Activated naive CD8-positive, alpha-beta T cell treated with anti-CD3 and anti-CD28 coated beads, Interleukin-2, amount 50 U/mL, for 24 hours (primary cell): ENCODE data around the gene SPACA7.
A peak's percentile ranks its signal among the peaks of the same experiment; 100 is the strongest.
"Not testable (repeated sequence)": the region's sequence is repeated elsewhere in the genome, so short reads cannot be mapped to it uniquely, and the experiment has no call there.

Experiments used
- ATAC-seq: fragments of 150-1000 bp; cut with Tn5 transposase; one replicate; pipeline ENCODE4 v1.10.0; 2021
- DNase-seq: peaks from one replicate; pipeline ENCODE4 v3.0.0; 2021
- H3K27ac Mint-ChIP-seq: one replicate; pipeline ENCODE4 v1.8.0; 2021; ENCODE audit warnings: mild to moderate bottlenecking, mixed read lengths
- H3K27me3 Mint-ChIP-seq: one replicate; pipeline ENCODE4 v1.8.0; 2021; ENCODE audit warnings: mixed read lengths
- H3K36me3 Mint-ChIP-seq: one replicate; pipeline ENCODE4 v1.8.0; 2021; ENCODE audit warnings: low read depth, mixed read lengths
- H3K4me1 Mint-ChIP-seq: one replicate; pipeline ENCODE4 v1.8.0; 2021; ENCODE audit warnings: mixed read lengths
- H3K4me3 Mint-ChIP-seq: one replicate; pipeline ENCODE4 v1.8.0; 2021; ENCODE audit warnings: mild to moderate bottlenecking, moderate library complexity, mixed read lengths
- H3K9me3 Mint-ChIP-seq: one replicate; pipeline ENCODE4 v1.8.0; 2021; ENCODE audit warnings: mixed read lengths

Gene SPACA7

GRCh38 chr13:112431734-112432133, 55.6 kb downstream of the SPACA7 start:
- no peaks in the 10 kb centered on the region for H3K36me3 Mint-ChIP-seq
- ATAC-seq: no peak
- H3K27ac Mint-ChIP-seq: no peak overlapping the region

DNA sequence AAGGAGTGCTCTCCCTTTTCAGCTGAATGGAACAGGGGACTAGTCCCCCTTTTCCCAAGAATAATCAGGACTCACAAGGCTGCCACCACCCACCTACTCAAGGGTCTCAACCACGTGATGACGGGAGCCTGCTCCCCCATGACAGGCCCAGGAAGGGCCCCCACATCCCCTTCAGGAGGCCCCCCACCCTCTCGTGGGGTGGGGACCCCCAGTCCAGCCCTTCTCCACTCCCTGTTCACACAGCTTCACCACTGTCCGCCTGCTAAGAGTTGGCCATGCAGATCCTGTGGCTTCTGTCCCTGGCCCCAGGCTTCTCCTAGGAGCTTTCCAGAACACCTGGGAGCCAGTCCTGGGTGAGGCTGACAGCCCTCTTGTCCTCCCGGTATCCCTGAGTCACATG, 56.6 kb downstream of the SPACA7 start:
- not testable (repeated sequence) for H3K27me3 Mint-ChIP-seq, H3K4me3 Mint-ChIP-seq, DNase-seq, H3K27ac Mint-ChIP-seq, H3K36me3 Mint-ChIP-seq, ATAC-seq, H3K4me1 Mint-ChIP-seq
- H3K9me3 Mint-ChIP-seq: peaks cover 14% of the 10 kb centered on the region

More at GRCh38 chr13:112431734-112432133, 55.6 kb downstream of the SPACA7 start:
- Mint-ChIP-seq H3K4me3 (no peak overlapping the region), H3K4me1 (no peaks in the 10 kb centered on the region), H3K27me3 (no peaks in the 10 kb centered on the region), H3K9me3 (peaks cover 14% of the 10 kb centered on the region)
- DNase-seq: no peak

DNA sequence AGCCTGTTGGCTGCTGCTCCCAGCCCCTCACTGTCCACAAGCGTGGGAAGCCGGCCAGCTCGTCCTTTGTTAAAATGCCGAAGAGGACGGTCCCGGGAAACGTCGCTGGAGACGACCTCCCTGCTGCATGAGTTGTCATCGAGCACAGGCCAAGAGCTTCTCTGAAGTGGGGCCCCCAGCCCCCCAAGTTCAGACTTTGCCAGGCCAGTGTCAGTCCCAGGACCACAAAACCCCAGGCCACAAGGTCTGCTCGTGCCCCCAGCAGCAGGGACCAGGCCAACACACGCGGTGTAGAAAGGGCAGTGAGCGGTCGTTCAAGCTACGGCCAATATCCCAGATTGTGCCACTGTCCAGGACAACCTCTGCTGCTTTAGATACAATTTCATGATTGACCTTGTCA, 57.4 kb downstream of the SPACA7 start:
- not testable (repeated sequence) for H3K4me3 Mint-ChIP-seq, ATAC-seq, H3K27ac Mint-ChIP-seq, H3K36me3 Mint-ChIP-seq, H3K4me1 Mint-ChIP-seq, H3K27me3 Mint-ChIP-seq, DNase-seq
- H3K9me3 Mint-ChIP-seq: peaks cover 21% of the 10 kb centered on the region

DNA sequence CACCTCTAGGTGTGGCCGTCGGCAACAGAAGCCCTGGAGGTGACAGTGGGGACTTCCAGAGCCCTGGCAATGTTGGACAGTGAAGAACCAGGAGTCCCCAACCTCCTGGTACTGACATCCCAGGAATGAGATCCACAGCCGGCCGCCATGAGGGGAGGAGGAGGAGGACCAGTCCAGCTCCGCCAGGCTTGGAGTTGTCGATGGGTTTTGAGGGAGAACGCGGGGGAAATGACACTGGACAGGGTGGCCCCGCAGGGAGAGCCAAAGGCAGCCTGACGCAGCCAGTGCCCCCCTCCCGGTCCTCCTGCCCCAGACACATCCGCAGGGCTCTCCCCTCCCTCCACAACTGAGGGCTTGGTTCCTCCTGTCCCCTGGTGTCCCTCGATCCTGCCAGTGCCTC, 57.9 kb downstream of the SPACA7 start:
- ATAC-seq (no peak), DNase-seq (no peak)
- peaks cover 20% of the 10 kb centered on the region for H3K9me3 Mint-ChIP-seq
- no peak overlapping the region for H3K4me3 Mint-ChIP-seq
- no peaks in the 10 kb centered on the region for H3K36me3 Mint-ChIP-seq
- H3K27me3 Mint-ChIP-seq: no peaks in the 10 kb centered on the region
- H3K4me1 Mint-ChIP-seq: no peaks in the 10 kb centered on the region
- no peak overlapping the region for H3K27ac Mint-ChIP-seq

GRCh38 chr13:112434937-112435523, 58.9 kb downstream of the SPACA7 start:
- Mint-ChIP-seq H3K4me3 (no peak overlapping the region), H3K27me3 (no peaks in the 10 kb centered on the region), H3K36me3 (no peaks in the 10 kb centered on the region), H3K9me3 (peaks cover 13% of the 10 kb centered on the region), H3K27ac (no peak overlapping the region), H3K4me1 (no peaks in the 10 kb centered on the region)
- DNase-seq (no peak), ATAC-seq (no peak)

DNA sequence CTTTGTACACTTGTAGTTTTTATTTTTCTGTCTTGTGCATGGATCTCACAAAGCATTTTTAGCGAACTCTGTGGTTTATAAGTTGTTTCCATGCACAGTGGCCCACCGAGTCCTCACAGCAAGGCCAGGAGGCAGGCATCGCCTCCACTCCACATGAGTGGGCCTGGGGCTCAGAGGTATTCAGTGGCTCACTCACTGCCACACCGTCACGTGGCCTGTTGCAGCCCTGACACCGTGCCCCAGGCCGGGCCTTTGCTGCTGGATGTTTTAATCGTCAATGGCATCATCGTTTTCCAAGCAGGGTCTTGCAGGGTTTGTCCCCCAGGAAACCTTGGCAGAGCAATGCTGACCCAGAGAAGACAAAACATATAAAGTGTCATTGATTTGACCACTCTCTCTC, 59.8 kb downstream of the SPACA7 start:
- no peak overlapping the region for H3K27ac Mint-ChIP-seq
- no peak overlapping the region for H3K4me3 Mint-ChIP-seq
- ATAC-seq: no peak

DNA sequence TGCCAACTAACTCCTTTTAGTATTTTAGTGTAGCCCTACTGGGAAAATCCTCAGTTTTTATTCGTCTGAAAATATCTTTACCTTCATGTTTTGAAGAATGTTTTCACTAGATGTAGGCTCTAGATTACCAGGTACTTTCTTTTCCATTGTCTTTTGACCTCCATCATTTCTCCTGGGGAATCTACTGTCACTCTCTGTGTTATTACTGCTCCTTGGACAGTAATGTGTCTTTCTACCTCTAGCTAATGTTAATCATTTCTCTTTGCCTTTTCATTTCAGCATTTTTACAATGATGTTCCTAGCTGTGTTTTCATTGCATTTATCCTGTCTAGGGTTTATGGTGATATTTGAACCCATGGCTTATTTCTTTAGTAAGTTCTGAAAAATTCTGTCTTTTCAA, 61.9 kb downstream of the SPACA7 start:
- H3K36me3 Mint-ChIP-seq: no peaks in the 10 kb centered on the region
- ATAC-seq (no peak), DNase-seq (no peak)

More for the DNA sequence above, 59.8 kb downstream of the SPACA7 start:
- no peaks in the 10 kb centered on the region for H3K36me3 Mint-ChIP-seq
- peaks cover 13% of the 10 kb centered on the region for H3K9me3 Mint-ChIP-seq
- H3K27me3 Mint-ChIP-seq: peaks cover 6% of the 10 kb centered on the region
- no peaks in the 10 kb centered on the region for H3K4me1 Mint-ChIP-seq
- no peak for DNase-seq

DNA sequence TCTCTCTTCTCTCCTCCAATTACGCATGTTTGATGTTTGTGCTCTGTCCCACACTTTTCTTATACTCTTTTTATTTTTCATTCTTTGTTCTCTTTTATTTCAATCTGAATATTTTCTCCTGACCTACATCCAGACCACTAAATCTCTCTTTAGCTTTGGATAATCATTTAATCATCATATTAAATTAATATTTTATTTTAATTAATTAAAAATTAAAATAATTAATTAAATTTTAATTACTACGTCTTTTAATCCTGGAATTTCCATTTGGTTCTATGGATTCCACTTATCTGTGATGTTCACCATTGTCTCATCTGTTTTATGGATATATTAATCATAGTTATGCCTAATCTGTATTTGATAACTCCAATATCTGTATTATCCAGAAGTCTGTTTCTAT, 62.4 kb downstream of the SPACA7 start:
- Mint-ChIP-seq H3K4me1 (no peaks in the 10 kb centered on the region), H3K27me3 (peaks cover 19% of the 10 kb centered on the region), H3K4me3 (no peak overlapping the region), H3K9me3 (peaks cover 10% of the 10 kb centered on the region), H3K36me3 (no peaks in the 10 kb centered on the region), H3K27ac (no peak overlapping the region)
- DNase-seq: no peak
- ATAC-seq: no peak

More for the DNA sequence above, 61.9 kb downstream of the SPACA7 start:
- Mint-ChIP-seq H3K27me3 (peaks cover 15% of the 10 kb centered on the region), H3K4me1 (no peaks in the 10 kb centered on the region), H3K9me3 (peaks cover 10% of the 10 kb centered on the region), H3K27ac (no peak overlapping the region), H3K4me3 (no peak overlapping the region)

- Mint-ChIP-seq H3K4me1 (no peaks in the 10 kb centered on the region), H3K36me3 (no peaks in the 10 kb centered on the region), H3K27me3 (peaks cover 26% of the 10 kb centered on the region), H3K27ac (no peak overlapping the region), H3K9me3 (peaks cover 10% of the 10 kb centered on the region), H3K4me3 (no peak overlapping the region)
- ATAC-seq (no peak), DNase-seq (no peak)
These were observed 65.1 kb downstream of the SPACA7 start for GRCh38 chr13:112441226-112441625.

DNA sequence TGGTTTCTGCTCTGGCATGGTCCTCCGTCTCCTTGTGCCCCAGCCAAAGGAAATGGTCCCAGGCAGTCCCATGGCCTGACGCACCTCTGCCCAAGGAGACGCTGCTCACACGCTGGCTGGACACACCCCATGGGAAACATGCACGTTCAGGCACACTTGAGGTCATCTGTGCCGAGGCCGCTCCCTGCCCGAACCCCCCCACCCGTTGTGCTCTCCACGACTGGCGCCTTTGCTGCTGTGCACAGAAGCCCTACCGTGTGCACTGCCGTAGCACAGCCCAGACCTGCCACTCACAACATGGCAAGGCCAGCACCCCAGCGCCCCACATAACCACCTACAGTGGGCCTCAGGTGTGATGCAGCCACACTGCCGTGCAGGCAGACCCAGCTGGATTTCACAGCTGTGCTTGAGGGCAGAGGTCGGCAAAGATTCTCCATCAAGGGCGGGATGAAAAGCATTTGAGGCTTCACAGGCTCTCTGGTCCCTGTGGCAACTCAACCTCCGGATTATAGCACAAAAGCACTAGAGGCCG, 65.7 kb downstream of the SPACA7 start:
- peaks cover 10% of the 10 kb centered on the region for H3K9me3 Mint-ChIP-seq
- DNase-seq (no peak), ATAC-seq (no peak)
- H3K4me3 Mint-ChIP-seq: no peak overlapping the region
- H3K36me3 Mint-ChIP-seq: no peaks in the 10 kb centered on the region
- no peaks in the 10 kb centered on the region for H3K4me1 Mint-ChIP-seq
- peaks cover 26% of the 10 kb centered on the region for H3K27me3 Mint-ChIP-seq
- H3K27ac Mint-ChIP-seq: no peak overlapping the region

- Mint-ChIP-seq H3K4me3 (no peak overlapping the region), H3K36me3 (no peaks in the 10 kb centered on the region), H3K9me3 (peaks cover 10% of the 10 kb centered on the region), H3K4me1 (no peaks in the 10 kb centered on the region), H3K27me3 (peaks cover 26% of the 10 kb centered on the region), H3K27ac (no peak overlapping the region)
- DNase-seq (no peak), ATAC-seq (no peak)
These were observed 66.4 kb downstream of the SPACA7 start for GRCh38 chr13:112442483-112443090.

DNA sequence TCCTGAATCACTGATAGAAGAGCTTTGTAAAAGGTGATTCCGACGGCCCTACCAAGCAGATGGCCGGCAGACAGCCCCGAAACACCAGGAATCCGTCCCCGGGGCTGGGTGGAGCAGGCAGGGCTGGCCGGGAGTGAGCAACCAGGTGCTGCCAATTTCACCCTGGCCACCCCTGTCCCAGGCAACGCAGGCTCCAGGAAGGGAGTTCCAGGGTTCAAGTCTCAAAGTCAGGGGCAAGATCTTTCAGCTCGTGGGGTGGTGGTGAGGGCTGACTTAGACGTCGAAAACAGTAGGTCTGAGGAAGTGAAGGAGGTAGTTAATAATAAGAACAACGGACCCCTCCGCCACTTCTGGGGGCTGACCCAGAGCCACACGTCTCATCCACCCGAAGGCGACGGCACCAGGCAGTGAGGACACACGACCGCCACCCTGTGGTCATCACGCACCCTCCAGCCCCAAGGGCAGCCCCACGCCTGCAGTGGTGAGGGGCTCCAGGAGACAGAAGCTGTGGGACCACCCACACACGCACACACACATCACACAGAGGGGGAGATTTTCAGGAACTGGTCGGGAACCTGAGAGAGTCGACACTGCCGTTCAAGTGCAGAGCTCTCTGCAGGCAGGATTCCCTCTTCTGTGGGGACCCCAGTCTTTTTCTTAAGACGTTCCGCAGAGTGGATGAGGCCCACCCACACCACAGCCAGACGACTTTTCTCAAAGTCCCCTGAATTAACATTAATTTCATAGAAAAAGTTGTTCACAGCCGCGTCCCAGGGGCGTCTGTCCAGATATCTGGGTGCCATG, 67.2 kb downstream of the SPACA7 start:
- peaks cover 26% of the 10 kb centered on the region for H3K27me3 Mint-ChIP-seq
- H3K4me1 Mint-ChIP-seq: no peaks in the 10 kb centered on the region
- DNase-seq (peak; percentile 13), ATAC-seq (no peak)
- H3K36me3 Mint-ChIP-seq: no peaks in the 10 kb centered on the region
- H3K27ac Mint-ChIP-seq: no peak overlapping the region
- H3K4me3 Mint-ChIP-seq: no peak overlapping the region
- peaks cover 5% of the 10 kb centered on the region for H3K9me3 Mint-ChIP-seq

- Mint-ChIP-seq H3K9me3 (no peaks in the 10 kb centered on the region), H3K36me3 (no peaks in the 10 kb centered on the region), H3K4me1 (no peaks in the 10 kb centered on the region), H3K4me3 (no peak overlapping the region), H3K27me3 (peaks cover 26% of the 10 kb centered on the region), H3K27ac (no peak overlapping the region)
- ATAC-seq: peak; percentile 57
- peak; percentile 70 for DNase-seq
These were observed 67.8 kb downstream of the SPACA7 start for GRCh38 chr13:112443995-112444311.

- H3K9me3 Mint-ChIP-seq: no peaks in the 10 kb centered on the region
- H3K4me1 Mint-ChIP-seq: no peaks in the 10 kb centered on the region
- DNase-seq: no peak
- H3K27me3 Mint-ChIP-seq: peaks cover 30% of the 10 kb centered on the region
- no peak for ATAC-seq
- no peaks in the 10 kb centered on the region for H3K36me3 Mint-ChIP-seq
- H3K4me3 Mint-ChIP-seq: no peak overlapping the region
- no peak overlapping the region for H3K27ac Mint-ChIP-seq
These were observed 68.6 kb downstream of the SPACA7 start for GRCh38 chr13:112444416-112445399.
